HCT116 (cell line): ENCODE data around the gene GPRC5D.

Source experiments
- CTCF ChIP-seq, 3 experiments: fragments of 200-600 bp in 1 of 3; sonication (generic) in 1 of 3; IDR thresholded peaks in 2 of 3; conservative IDR thresholded peaks in 1 of 3; 2 replicates each; pipeline ENCODE4 v1.5.1; 2012 to 2017; ENCODE audit warnings: low read depth in 2 of 3, low read length in 2 of 3, antibody characterized with exemption in 1 of 3, borderline replicate concordance in 1 of 3, control low read depth in 1 of 3, mild to moderate bottlenecking in 1 of 3, mixed read lengths in 1 of 3, mixed run types in 1 of 3, moderate library complexity in 1 of 3; ENCODE audit not compliant: insufficient read depth in 1 of 3
- EZH2 ChIP-seq: fragments of 200-600 bp; sonication (generic); IDR thresholded peaks from 2 replicates; pipeline ENCODE4 v1.6.1; 2017; ENCODE audit warnings: antibody characterized with exemption, mixed run types
- EZH2phosphoT487 ChIP-seq: fragments of 200-600 bp; IDR thresholded peaks from 2 replicates; pipeline ENCODE4 v1.6.1; 2018; ENCODE audit warnings: antibody characterized with exemption, borderline replicate concordance
- POLR2A ChIP-seq: IDR thresholded peaks from 2 replicates; pipeline ENCODE4 v1.7.0; 2011; ENCODE audit warnings: borderline replicate concordance; ENCODE audit not compliant: insufficient read depth, insufficient read length; ENCODE audit errors: extremely low read depth
- POLR2AphosphoS5 ChIP-seq: IDR thresholded peaks from 2 replicates; pipeline ENCODE4 v1.6.1; 2011; ENCODE audit warnings: mild to moderate bottlenecking, low read depth, low read length, moderate library complexity
- RAD21 ChIP-seq: IDR thresholded peaks from 2 replicates; pipeline ENCODE4 v1.6.1; 2012; ENCODE audit warnings: low read depth, mild to moderate bottlenecking
- REST ChIP-seq: IDR thresholded peaks from 2 replicates; pipeline ENCODE4 v1.6.1; 2012; ENCODE audit warnings: low read depth

- TF ChIP-seq POLR2A (no peak), EZH2phosphoT487 (no peak), POLR2AphosphoS5 (no peak), RAD21 (no peak), CTCF (IDR thresholded peaks at IDR 0.05 in 2 of 3, conservative IDR thresholded peaks at IDR 0.05 in 1 of 3; ENCODE audit: borderline replicate concordance in 1 of 3, insufficient read depth in 1 of 3, low read depth in 2 of 3, low read length in 2 of 3) (no peak), REST (no peak), EZH2 (no peak)
Observed at GRCh38 chr12:12941450-12942350, 10.3 kb downstream of the GPRC5D start.
